Stimulated activated CD4-positive, alpha-beta T cell treated with anti-CD3 and anti-CD28 coated beads, Interleukin-15, amount 100 ng/mL, for 1 hour (primary cell): ENCODE measurements around the gene OVOL1.
"Not testable (repeated sequence)": the region's sequence is repeated elsewhere in the genome, so short reads cannot be mapped to it uniquely, and the experiment has no call there.

Experiments
- DNase-seq, 2 donors: peaks; one replicate each; pipeline ENCODE4 v3.0.0-alpha.2; 2020; ENCODE audit warnings: low read depth in 1 of 2, low spot score in 1 of 2

Gene OVOL1

DNA sequence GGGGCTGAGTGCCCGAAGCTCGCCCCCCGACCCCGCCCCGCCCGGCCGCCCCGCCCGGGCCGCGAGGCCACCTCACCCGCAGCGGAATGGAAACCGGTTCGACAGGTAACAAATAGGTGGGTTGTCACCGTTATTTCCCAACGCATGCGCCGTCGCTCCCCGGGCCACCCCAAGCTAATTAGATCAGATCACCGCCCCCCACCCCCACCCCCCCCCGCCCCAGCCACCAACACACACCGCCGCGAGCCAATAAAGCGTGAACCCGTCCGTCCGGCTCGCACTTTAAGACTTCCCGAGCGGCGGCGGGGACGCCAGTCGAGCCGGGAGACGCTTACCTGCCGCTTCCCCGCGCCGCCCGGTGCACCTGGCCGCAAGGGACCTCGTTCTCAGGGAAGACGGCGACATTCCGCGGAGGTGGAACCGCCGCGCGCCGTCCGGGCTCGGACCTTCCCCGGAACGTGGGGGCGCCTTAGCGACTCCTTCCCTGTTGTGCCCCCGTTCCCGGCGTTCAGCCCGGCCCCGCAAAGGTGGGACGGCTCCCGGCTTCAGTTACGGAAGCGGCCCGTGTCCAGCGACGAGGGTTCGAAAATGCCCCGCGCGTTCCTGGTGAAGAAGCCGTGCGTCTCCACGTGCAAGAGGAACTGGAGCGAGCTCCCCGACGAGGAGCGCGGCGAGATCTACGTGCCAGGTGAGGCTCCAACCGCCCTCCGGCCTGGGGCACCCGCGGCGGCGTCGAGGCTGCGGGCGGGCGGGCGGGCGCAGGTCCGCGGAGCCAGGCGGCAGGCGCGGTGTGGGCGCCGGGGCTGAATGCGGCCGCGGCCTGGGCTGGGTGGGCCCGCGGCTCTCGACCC, at the start of gene OVOL1:
Gene OVOL1 (plus strand): TSS at position 278 of the 851 bp plus-strand sequence. CDS start 311 bp downstream, at position 589.
- no peak for DNase-seq

GRCh38 chr11:65739022-65739421, 47.8 kb upstream of the OVOL1 start:
- no peak for DNase-seq

- no peak for DNase-seq
Measured at GRCh38 chr11:65741185-65741584, 45.7 kb upstream of the OVOL1 start.

DNA sequence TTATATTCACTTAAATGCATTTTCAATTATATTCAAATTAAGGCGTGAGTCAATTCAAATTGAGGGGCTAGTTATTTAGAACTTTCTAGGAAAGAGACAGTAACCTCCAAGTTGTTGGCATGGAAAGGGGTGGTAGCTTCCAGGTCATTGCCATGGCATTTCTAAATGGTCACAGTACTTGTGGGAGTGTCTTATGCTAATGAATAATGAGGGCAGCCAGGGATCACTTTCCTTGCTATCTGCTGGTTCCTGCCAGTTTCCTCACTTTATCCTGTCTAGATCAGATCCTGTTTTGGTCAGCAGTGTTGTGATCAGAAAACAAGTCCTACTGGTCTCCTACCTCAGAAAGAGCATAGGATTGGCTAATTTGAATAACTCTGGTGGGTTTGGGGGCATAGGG, 44.5 kb upstream of the OVOL1 start:
- DNase-seq, result no peak

DNA sequence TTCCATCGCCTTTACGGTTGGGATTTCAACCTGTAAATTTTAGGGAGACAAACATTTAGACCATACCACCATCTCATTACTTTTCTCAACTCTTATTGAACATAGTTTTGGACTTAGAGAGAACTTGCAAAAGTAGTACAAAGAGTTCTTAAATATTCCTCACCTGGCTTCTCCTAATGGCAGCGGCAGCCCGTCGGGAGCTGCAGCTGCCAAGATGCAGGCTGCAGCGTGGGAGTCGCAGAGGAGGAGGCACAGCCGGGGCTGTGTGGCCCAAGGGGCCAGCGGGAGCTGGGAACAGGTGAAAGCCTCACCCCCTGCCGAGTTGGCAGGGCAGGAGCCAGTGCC, 43.2 kb upstream of the OVOL1 start:
- no peak for DNase-seq

DNA sequence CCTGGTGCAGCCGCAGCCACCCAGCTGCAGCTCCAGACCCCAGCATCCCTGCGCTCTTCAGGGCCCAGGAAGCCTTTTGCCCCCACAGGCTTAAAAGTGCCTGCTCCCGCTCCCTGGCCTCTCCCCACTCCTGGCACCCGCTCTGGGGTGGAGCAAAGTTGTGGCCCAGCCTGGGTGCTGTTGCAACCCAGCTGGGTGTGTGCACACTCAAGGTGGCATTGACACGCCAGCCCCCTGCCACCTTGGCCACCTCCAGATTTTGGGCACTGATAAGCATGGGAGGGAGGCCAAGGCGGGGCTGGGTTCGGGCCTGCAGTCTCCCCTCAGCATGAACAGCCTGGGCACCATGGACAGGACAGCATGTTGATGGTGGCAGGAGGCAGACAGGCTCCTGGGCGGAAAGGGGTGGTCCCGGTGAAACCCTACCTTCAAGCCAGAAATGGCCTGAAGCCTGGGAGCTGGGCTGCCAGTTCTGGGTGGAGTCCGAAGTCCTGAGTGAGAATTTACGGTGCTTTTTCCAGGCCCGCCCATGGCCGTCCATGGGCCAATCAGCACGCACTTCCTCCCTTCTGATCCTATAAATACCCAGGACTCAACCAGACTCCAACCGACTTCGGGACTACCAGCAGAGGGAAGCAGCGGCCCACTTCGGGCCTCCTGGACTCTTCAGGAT, 42.7 kb upstream of the OVOL1 start:
- no peak for DNase-seq

DNA sequence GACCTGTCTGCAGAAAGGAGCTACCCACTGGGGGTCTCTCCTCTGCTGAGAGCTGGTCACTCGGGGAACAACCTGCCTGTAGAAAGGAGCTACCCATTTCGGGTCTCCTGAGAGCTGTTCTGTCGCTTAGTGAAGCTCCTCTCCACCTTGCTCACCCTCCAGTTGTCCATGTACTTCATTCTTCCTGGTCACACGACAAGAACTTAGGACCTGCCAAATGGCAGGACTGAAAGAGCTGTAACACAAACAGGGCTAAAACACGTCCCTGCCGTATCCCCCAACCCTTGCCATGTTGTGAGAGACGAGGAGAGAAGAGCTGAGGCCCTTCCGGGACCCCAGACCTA, 42.2 kb upstream of the OVOL1 start:
- DNase-seq, result no peak

DNA sequence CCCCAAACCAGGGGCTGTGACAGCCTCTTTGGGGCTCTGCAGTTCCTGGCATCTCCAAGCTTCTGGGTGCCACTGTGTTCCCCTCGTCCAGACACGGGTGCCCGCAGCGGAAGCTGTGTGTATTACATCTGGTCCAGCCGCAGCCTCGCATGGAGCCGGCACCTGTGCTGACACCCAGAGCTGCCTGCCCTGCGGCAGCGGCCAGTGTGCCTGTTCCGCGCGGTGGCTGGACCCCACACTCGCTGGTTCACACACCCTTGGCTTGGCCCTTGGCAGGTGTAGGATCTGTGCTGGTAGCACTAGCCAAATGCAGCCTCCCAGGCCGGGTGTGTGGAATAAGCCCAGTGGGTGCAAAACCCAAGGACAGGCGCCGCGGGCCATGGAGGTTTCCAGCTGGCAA, 41.8 kb upstream of the OVOL1 start:
- DNase-seq, result no peak

DNA sequence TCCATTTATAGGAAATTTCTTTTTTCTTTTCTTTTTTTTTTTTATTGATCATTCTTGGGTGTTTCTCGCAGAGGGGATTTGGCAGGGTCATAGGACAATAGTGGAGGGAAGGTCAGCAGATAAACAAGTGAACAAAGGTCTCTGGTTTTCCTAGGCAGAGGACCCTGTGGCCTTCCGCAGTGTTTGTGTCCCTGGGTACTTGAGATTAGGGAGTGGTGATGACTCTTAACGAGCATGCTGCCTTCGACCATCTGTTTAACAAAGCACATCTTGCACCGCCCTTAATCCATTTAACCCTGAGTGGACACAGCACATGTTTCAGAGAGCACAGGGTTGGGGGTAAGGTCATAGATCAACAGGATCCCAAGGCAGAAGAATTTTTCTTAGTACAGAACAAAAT, 24.7 kb upstream of the OVOL1 start:
- DNase-seq, result not testable (repeated sequence)

DNA sequence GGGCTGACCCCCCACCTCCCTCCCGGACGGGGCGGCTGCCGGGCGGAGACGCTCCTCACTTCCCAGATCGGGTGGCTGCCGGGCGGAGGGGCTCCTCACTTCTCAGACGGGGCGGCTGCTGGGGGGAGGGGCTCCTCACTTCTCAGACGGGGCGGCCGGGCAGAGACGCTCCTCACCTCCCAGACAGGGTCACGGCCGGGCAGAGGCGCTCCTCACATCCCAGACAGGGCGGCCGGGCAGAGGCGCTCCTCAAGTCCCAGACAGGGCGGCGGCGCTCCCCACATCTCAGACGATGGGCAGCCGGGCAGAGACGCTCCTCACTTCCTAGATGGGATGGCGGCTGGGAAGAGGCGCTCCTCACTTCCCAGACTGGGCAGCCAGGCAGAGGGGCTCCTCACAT, 24.0 kb upstream of the OVOL1 start:
- not testable (repeated sequence) for DNase-seq

DNA sequence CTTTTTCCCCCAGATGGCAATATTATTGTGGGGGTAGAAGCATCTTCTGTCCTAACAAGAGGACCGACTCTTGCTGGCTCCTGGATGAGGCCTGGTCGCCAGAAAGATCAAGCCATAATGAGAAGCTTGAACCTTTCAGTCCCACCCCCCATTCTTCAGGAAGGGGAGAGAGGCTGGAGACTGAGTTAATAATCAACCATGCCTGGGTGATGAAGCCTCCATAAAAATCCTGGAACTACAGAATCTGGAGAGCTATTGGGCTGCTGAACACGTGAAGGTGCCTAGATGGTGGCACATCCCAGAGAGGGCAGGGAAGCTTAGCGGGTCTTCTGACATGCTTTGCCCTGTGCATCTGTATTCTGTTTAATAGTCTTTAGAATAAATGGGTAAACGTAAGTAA, 22.4 kb upstream of the OVOL1 start:
- DNase-seq, result no peak

DNA sequence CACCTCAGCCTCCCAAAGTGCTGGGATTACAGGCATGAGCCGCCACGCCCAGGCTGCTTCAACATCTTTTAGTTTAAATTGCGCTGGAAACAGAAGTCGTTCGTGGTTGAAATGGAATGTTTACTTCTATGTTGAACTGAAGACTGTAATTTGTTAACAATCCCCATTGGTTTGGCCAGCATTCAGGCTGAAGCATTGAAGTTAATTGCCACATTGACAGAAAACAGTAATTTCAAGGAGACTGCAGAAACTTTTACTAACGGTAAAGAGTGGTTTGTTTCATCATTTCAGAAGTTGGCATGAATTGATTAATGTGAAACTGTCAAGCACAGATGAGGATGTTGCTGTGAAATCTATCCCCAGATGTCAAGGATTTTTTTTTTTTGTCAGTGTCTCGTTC, 20.3 kb upstream of the OVOL1 start:
- DNase-seq, result no peak

GRCh38 chr11:65767406-65767805, 19.5 kb upstream of the OVOL1 start:
- DNase-seq, result no peak

DNA sequence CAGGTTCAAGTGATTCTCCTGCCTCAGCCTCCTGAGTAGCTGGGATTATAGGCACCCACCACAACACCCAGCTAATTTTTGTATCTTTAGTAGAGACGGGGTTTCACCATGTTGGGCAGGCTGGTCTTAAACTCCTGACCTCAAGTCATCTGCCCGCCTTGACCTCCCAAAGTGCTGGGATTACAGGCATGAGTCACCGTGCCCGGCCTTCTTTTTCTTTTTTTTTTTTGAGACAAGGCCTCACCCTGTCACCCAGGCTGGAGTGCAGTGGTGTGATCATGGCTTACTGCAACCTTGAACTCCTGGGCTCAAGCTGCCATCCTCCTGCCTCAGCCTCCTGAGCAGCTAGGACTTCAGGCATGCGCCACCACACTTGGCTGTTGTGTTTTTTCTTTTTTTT, 19.1 kb upstream of the OVOL1 start:
- DNase-seq, result not testable (repeated sequence)

- DNase-seq, result no peak
Measured at GRCh38 chr11:65770951-65771567, 15.8 kb upstream of the OVOL1 start.

GRCh38 chr11:65771589-65772112, 15.2 kb upstream of the OVOL1 start:
- no peak for DNase-seq

- no peak for DNase-seq
Measured at GRCh38 chr11:65773784-65774411, 13.0 kb upstream of the OVOL1 start.

GRCh38 chr11:65774525-65775306, 12.1 kb upstream of the OVOL1 start:
- no peak for DNase-seq

DNA sequence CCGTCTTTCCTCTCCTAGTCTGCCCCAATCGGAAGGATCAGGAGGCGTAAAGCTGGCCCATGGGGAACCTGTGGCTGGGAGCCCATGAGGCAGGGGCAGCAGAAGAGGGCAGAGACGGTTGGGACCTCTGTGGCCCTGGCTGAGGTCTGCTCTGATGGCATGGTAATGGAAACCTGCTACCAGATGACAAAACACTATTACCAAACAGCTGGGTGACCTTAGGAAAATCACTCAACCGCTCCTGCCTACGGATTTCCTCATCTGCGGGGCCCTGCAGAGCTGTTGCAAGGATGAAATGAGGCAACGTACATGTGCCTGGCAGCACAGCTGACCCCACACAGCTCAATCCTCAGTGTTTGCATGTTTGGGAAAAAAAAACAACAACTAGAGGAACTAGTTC, 10.7 kb upstream of the OVOL1 start:
- no peak for DNase-seq

GRCh38 chr11:65776710-65777141, 10.1 kb upstream of the OVOL1 start:
- no peak for DNase-seq

DNA sequence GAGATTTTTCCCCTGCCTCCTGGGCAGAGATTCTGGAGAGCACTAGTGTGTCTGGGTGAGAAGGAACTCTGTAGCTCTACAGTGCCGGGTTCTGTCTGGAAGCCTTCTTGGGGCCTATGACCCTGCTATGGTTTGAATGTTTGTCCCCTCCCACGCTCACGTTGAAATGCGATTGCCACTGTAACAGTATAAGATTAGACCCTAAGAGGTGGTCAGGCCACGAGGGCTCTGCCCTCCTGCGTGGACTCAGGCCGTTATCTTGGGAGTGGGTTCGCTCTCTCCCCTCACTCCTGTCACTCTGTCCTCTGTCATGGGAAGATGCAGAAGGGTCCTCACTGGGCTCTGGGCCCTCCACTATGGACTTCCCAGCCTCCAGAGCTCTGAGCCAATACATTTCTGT, 9.6 kb upstream of the OVOL1 start:
- DNase-seq, result no peak
